ENCODE results near the gene AK6. TPM values are rescaled to one million over a fixed set of nuclear protein-coding genes. Genes with fewer than 3 reads are reported as not detected.
"Not testable (repeated sequence)": the region's sequence is repeated elsewhere in the genome, so short reads cannot be mapped to it uniquely, and the experiment has no call there.

AK6 gene
- total RNA-seq, 6 donors from 2014 or later = 7.2 to 31.8 (median 18.2) TPM

DNA sequence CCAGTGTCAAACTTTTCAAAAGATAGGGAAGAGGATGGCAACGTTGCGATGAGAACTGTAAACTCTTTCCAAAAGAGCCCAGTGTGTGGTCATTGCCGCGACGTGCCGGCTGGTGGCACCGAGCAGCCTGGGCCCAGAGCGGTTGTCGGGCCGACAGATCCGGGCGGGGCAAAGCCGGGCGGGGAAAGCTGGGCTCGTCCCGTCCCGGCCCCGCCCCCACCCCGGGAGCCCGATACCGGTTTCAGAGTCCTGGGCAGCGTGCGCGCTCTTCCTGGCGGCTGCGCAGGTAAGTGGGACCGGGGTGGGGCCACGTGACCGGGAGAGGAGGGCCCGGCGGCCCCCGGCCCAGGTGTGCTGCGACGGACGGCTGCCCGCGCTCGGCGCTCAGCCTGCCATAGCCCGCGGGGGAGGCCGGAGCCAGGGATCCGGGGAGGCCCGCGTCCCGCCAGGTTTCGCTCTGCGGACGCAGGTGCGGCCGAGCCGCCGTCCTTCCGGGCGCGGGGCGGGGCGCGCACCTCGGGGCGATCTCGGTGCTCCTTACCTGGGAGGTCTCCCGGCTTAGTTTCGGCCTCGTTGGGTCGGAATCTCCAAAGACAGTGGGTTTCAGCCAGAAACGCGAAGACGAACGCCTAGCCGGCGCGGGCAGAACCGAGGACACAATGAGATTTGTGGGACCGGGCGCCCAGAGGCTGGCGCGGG, 45.7 kb upstream of the AK6 start, which contains the start of gene MARVELD2:
TSS of gene MARVELD2 (plus strand) at position 232 of the 699 bp plus-strand sequence. CDS start 4,270 bp downstream, outside the sequence.
- H3K27me3 ChIP-seq = no peaks in the 10 kb centered on the region
- peak within 1 kb of the TSS; percentile 88 to 92 (median 90) for H3K27ac ChIP-seq
- 0 to 20% methylated on average over 12 to 39 of the region's 78 CpGs for WGBS, 2 donors
- H3K36me3 ChIP-seq = peaks cover 0 to 36% (median 6%) of the 10 kb centered on the region in 4 donors
- H3K9me3 ChIP-seq = no peaks in the 10 kb centered on the region
- TF ChIP-seq EP300 (IDR thresholded peaks at IDR 0.05) (no peak), POLR2AphosphoS5 (IDR thresholded peaks at IDR 0.05) (peak in 1 of 2 donors; percentile 59), POLR2A (IDR thresholded peaks at IDR 0.05) (peak in 3 of 4 donors; percentile 54 to 88 (median 62))
- TF ChIP-seq, protein P1, sequence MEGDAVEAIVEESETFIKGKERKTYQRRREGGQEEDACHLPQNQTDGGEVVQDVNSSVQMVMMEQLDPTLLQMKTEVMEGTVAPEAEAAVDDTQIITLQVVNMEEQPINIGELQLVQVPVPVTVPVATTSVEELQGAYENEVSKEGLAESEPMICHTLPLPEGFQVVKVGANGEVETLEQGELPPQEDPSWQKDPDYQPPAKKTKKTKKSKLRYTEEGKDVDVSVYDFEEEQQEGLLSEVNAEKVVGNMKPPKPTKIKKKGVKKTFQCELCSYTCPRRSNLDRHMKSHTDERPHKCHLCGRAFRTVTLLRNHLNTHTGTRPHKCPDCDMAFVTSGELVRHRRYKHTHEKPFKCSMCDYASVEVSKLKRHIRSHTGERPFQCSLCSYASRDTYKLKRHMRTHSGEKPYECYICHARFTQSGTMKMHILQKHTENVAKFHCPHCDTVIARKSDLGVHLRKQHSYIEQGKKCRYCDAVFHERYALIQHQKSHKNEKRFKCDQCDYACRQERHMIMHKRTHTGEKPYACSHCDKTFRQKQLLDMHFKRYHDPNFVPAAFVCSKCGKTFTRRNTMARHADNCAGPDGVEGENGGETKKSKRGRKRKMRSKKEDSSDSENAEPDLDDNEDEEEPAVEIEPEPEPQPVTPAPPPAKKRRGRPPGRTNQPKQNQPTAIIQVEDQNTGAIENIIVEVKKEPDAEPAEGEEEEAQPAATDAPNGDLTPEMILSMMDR (IDR thresholded peaks at IDR 0.05) = peak; percentile 37 to 79 (median 52)
- peak within 1 kb of the TSS; percentile 52 to 80 (median 77) for H3K4me3 ChIP-seq
- H3K4me1 ChIP-seq = peaks cover 0 to 18% (median 6%) of the 10 kb centered on the region in 4 donors
- peak; percentile 92 to 99 for ATAC-seq (ENCODE audit: low FRiP score in 2 of 2)
- peak; percentile 95 to 96 for DNase-seq

DNA sequence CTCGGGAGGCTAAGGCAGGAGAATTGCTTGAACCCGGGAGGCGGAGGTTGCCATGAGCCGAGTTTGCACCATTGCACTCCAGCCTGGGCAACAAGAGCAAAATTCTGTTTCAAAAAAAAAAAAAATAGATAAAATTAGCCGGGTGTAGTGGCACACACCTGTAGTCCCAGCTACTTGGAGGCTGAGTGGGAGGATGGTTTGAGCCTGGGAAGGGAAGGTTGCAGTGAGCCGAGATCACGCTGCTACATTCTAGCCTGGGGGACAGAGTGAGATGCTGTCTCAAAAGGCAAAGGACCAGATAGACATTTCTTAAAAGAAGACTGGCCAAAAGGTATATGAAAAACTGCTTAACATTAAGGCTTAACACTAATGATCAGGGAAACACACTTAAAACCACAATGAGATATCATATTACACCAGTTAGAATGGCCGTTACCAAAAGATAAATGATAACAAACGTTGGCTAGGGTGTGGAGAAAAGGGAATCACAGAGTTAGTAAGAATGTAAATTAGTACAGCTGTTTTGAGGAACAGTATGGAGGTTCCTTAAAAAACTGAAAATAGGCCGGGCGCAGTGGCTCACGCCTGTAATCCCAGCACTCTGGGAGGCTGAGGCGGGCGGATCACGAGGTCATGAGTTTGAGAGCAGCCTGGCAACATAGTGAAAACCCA, 35.5 kb upstream of the AK6 start:
- peaks cover 12 to 46% (median 22%) of the 10 kb centered on the region in 4 donors for H3K36me3 ChIP-seq
- no peaks in the 10 kb centered on the region for H3K27me3 ChIP-seq
- H3K4me1 ChIP-seq = no peaks in the 10 kb centered on the region
- TF ChIP-seq EP300 (IDR thresholded peaks at IDR 0.05) = no peak
- TF ChIP-seq, protein P1 (IDR thresholded peaks at IDR 0.05) = no peak
- no peak for TF ChIP-seq POLR2AphosphoS5 (IDR thresholded peaks at IDR 0.05)
- TF ChIP-seq POLR2A (IDR thresholded peaks at IDR 0.05) = no peak
- H3K9me3 ChIP-seq = no peaks in the 10 kb centered on the region
- ATAC-seq (ENCODE audit: low FRiP score in 2 of 2) (no peak), DNase-seq (no peak)
- H3K4me3 ChIP-seq = no peak overlapping the region
- WGBS, 2 donors = 88 to 90% methylated on average over 15 of the region's 15 CpGs
- no peak overlapping the region for H3K27ac ChIP-seq

DNA sequence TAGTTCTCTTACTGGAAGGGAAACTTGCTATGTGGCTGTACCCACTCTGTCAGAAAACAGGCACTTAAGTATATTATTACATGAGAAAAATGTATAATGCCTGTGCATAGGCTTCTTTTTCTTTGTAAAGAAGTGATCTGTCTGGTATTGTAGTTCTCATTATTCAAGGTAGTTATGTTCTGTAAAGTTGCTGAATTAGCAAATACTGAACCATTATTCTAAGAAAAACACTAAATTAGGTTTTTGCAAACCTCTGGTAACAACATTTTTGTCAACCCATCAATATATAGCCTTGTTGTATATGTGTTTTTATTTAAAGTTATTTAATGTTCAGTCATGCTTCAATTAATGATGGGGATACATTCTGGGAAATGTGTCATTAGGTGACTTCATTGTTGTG, 9.1 kb upstream of the AK6 start:
- Histone ChIP-seq H3K27me3 (no peaks in the 10 kb centered on the region), H3K4me1 (no peaks in the 10 kb centered on the region), H3K36me3 (peaks cover 7 to 70% (median 35%) of the 10 kb centered on the region in 4 donors), H3K27ac (no peak overlapping the region), H3K4me3 (no peak overlapping the region), H3K9me3 (no peaks in the 10 kb centered on the region)
- TF ChIP-seq, protein P1 (IDR thresholded peaks at IDR 0.05) = no peak
- no peak for TF ChIP-seq POLR2A (IDR thresholded peaks at IDR 0.05)
- no peak for TF ChIP-seq POLR2AphosphoS5 (IDR thresholded peaks at IDR 0.05)
- TF ChIP-seq EP300 (IDR thresholded peaks at IDR 0.05) = no peak
- DNase-seq = no peak
- ATAC-seq (ENCODE audit: low FRiP score in 2 of 2) = no peak

DNA sequence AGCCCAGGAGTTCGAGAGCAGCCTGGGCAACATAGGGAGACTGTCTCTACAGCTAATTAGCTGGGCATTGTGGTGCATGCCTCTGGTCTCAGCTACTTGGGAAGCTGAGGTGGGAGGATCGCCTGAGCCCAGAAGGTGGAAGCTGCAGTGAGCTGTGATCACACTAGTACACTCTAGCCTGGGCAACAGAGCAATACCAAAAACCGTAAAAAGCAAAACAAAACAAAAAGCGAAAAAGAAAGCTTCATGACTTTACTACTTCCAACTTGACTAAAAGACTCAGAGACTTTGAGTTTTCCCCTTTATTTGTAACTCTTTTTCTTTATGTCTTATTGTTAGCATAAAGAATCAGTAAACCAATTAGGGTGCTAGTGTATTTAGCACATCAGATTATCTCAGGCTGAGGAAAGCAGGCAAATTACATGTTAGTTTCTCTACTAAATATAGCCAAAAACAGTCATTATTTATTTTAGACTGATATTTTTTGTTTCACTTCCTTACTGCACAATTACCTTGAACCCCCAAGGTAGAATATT, 5.7 kb upstream of the AK6 start:
- Histone ChIP-seq H3K9me3 (no peaks in the 10 kb centered on the region), H3K27me3 (no peaks in the 10 kb centered on the region), H3K36me3 (peaks cover 0 to 39% (median 14%) of the 10 kb centered on the region in 4 donors), H3K4me1 (peaks cover 9 to 17% (median 13%) of the 10 kb centered on the region in 4 donors), H3K27ac (no peak overlapping the region), H3K4me3 (no peak overlapping the region)
- ATAC-seq (ENCODE audit: low FRiP score in 2 of 2) (no peak), DNase-seq (no peak)
- TF ChIP-seq POLR2AphosphoS5 (IDR thresholded peaks at IDR 0.05) (no peak), EP300 (IDR thresholded peaks at IDR 0.05) (no peak), POLR2A (IDR thresholded peaks at IDR 0.05) (no peak)
- 89 to 94% methylated on average over 4 of the region's 4 CpGs for WGBS, 2 donors

DNA sequence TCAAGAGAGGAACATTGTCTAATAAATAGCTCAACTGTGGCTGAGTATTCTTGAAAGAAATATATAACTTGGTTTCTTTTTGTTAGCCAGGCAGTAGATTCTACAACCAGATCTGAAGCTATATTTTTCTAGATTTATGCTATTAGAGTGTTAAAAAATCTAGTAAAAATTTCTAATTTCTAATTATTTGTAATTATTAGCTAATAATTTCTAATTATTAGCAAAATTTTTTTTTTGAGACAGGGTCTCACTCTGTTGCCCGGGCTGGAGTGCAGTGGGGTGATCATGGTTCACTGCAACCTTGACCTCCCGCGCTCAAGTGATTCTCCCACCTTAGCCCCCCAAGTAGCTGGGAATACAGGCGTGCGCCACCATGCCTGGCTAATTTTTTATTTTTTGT, 3.1 kb upstream of the AK6 start:
- DNase-seq (no peak), ATAC-seq (ENCODE audit: low FRiP score in 2 of 2) (no peak)
- Histone ChIP-seq H3K27me3 (no peaks in the 10 kb centered on the region), H3K9me3 (no peaks in the 10 kb centered on the region), H3K4me3 (no peak overlapping the region), H3K27ac (no peak overlapping the region), H3K4me1 (peaks cover 22 to 31% (median 24%) of the 10 kb centered on the region in 4 donors), H3K36me3 (peaks cover 0 to 28% (median 11%) of the 10 kb centered on the region in 4 donors)
- TF ChIP-seq POLR2A (IDR thresholded peaks at IDR 0.05) (no peak), POLR2AphosphoS5 (IDR thresholded peaks at IDR 0.05) (no peak), EP300 (IDR thresholded peaks at IDR 0.05) (no peak)
- TF ChIP-seq, protein P1 (IDR thresholded peaks at IDR 0.05) = no peak
- WGBS, 2 donors = 90 to 97% methylated on average over 5 of the region's 5 CpGs

DNA sequence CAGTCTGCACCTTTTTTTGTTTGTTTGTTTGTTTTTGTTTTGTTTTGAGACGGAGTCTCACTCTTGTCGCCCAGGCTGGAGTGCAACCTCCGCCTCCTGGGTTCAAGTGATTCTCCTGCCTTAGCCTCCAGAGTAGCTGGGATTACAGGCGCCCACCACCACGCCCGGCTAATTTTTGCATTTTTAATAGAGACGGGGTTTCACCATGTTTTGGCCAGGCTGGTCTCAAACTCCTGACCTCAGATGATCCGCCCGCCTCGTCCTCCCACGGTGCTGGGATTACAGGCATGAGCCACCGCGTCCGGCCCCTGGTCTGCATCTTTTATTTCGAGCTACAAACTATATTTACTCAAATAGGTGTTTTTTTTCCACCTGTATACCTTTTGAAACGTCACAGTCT, 1.0 kb upstream of the AK6 start:
- ATAC-seq (ENCODE audit: low FRiP score in 2 of 2); H3K27me3 ChIP-seq; DNase-seq; H3K9me3 ChIP-seq: not testable (repeated sequence)
- H3K36me3 ChIP-seq = peaks cover 9 to 29% (median 15%) of the 10 kb centered on the region in 4 donors
- 1 to 2% methylated on average over 16 of the region's 16 CpGs for WGBS, 2 donors
- peak overlapping the region in 3 of 4 donors; percentile 96 to 99 (median 98) for H3K27ac ChIP-seq
- H3K4me1 ChIP-seq = peaks cover 22 to 33% (median 24%) of the 10 kb centered on the region in 4 donors
- H3K4me3 ChIP-seq = peak overlapping the region; percentile 64 to 98 (median 86)

Measured in upper lobe of left lung (tissue), 6 donors.